HEK293 (cell line): Measurements from ENCODE around the gene ALDH2.

Experiments
- MYNN ChIP-seq: fragments of 450-650 bp; formaldehyde crosslinking; IDR thresholded peaks from 2 replicates; pipeline ENCODE4 v1.5.1; 2016; ENCODE audit warnings: missing biosample characterization, missing genetic modification characterization, borderline replicate concordance
- PRDM1 ChIP-seq: fragments of 450-650 bp; formaldehyde crosslinking; IDR thresholded peaks from 2 replicates; pipeline ENCODE4; 2016; ENCODE audit warnings: missing biosample characterization, missing genetic modification characterization
- YY1 ChIP-seq: fragments of 450-650 bp; formaldehyde crosslinking; IDR thresholded peaks from 2 replicates; pipeline ENCODE4 v1.5.1; 2018; ENCODE audit warnings: missing biosample characterization, missing genetic modification characterization
- ZBTB48 ChIP-seq: fragments of 450-650 bp; formaldehyde crosslinking; IDR thresholded peaks from 2 replicates; pipeline ENCODE4 v1.5.1; 2016; ENCODE audit warnings: missing biosample characterization, missing genetic modification characterization
- ZBTB49 ChIP-seq: fragments of 450-650 bp; formaldehyde crosslinking; IDR thresholded peaks from 2 replicates; pipeline ENCODE4 v1.5.1; 2016; ENCODE audit warnings: missing biosample characterization, missing genetic modification characterization, low read depth
- ZNF114 ChIP-seq: fragments of 450-650 bp; formaldehyde crosslinking; IDR thresholded peaks from 2 replicates; pipeline ENCODE4 v1.5.0; 2017; ENCODE audit warnings: missing biosample characterization, missing genetic modification characterization
- ZNF138 ChIP-seq: fragments of 450-650 bp; formaldehyde crosslinking; IDR thresholded peaks from 2 replicates; pipeline ENCODE4 v1.5.1; 2016; ENCODE audit warnings: missing biosample characterization, missing genetic modification characterization, borderline replicate concordance
- ZNF175 ChIP-seq: fragments of 450-650 bp; formaldehyde crosslinking; IDR thresholded peaks from 2 replicates; pipeline ENCODE4 v1.5.1; 2016; ENCODE audit warnings: missing biosample characterization, missing genetic modification characterization
- ZNF350 ChIP-seq: fragments of 450-650 bp; formaldehyde crosslinking; IDR thresholded peaks from 2 replicates; pipeline ENCODE4 v1.5.0; 2017; ENCODE audit warnings: missing biosample characterization, mild to moderate bottlenecking, missing genetic modification characterization
- TF ChIP-seq, protein P1 (sequence below): fragments of 450-650 bp; formaldehyde crosslinking; IDR thresholded peaks from 2 replicates; pipeline ENCODE4 v1.5.1; 2016; ENCODE audit warnings: missing biosample characterization, missing genetic modification characterization
- TF ChIP-seq, protein P2 (sequence below): fragments of 450-650 bp; formaldehyde crosslinking; IDR thresholded peaks from 2 replicates; pipeline ENCODE4 v1.5.1; 2016; ENCODE audit warnings: missing biosample characterization, missing genetic modification characterization

DNA sequence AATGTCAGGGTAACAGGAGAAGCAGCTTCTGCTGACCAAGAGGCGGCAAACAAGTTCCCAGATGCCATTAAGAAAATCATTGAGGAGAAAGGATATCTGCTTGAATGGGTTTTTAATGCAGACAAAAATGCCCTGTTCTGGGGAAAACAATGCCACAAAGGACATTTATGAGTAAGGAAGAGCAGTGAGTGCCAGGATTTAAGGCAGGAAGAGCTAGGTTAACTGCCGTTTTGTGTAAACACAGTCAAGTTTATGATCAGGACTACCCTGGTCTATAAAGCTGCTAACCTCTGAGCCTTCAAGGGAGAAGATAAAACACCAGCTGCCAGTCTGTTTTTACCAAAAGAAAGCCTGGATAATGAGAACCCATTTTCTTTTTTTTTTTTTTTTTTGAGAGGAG, 83.8 kb downstream of the ALDH2 start:
- TF ChIP-seq ZBTB49 (tag by site-specific recombination) (no peak), ZNF138 (tag by site-specific recombination) (no peak), MYNN (tag by site-specific recombination) (no peak), ZBTB48 (tag by site-specific recombination) (no peak), PRDM1 (no peak), ZNF175 (tag by site-specific recombination) (no peak), ZNF114 (tag by site-specific recombination) (no peak), ZNF350 (tag by site-specific recombination) (no peak), YY1 (no peak)
- TF ChIP-seq, protein P1, sequence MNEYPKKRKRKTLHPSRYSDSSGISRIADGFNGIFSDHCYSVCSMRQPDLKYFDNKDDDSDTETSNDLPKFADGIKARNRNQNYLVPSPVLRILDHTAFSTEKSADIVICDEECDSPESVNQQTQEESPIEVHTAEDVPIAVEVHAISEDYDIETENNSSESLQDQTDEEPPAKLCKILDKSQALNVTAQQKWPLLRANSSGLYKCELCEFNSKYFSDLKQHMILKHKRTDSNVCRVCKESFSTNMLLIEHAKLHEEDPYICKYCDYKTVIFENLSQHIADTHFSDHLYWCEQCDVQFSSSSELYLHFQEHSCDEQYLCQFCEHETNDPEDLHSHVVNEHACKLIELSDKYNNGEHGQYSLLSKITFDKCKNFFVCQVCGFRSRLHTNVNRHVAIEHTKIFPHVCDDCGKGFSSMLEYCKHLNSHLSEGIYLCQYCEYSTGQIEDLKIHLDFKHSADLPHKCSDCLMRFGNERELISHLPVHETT (tag by site-specific recombination), result no peak
- TF ChIP-seq, protein P2, sequence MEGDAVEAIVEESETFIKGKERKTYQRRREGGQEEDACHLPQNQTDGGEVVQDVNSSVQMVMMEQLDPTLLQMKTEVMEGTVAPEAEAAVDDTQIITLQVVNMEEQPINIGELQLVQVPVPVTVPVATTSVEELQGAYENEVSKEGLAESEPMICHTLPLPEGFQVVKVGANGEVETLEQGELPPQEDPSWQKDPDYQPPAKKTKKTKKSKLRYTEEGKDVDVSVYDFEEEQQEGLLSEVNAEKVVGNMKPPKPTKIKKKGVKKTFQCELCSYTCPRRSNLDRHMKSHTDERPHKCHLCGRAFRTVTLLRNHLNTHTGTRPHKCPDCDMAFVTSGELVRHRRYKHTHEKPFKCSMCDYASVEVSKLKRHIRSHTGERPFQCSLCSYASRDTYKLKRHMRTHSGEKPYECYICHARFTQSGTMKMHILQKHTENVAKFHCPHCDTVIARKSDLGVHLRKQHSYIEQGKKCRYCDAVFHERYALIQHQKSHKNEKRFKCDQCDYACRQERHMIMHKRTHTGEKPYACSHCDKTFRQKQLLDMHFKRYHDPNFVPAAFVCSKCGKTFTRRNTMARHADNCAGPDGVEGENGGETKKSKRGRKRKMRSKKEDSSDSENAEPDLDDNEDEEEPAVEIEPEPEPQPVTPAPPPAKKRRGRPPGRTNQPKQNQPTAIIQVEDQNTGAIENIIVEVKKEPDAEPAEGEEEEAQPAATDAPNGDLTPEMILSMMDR (tag by site-specific recombination), result no peak
